ENCODE results near the gene NDUFA12.

DNA sequence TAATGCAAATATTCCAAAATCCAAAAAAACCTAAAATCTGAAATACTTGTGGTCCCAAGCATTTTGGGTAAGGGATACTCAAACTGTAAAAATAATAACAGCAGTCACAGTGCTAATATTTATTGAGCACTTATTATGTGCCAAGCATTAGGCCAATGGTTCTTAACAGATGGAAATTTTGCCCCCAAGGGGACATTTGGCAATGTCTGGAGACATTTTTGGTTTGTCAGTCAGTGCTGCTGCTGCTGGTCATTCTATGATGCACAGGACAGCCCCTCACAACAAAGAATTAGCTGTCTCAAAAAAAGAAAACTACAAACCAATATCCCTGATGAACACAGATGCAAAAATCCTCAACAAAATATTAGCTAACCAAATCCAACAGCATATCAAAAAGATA, 5.8 kb downstream of the NDUFA12 start:
- TF ChIP-seq, protein P1, sequence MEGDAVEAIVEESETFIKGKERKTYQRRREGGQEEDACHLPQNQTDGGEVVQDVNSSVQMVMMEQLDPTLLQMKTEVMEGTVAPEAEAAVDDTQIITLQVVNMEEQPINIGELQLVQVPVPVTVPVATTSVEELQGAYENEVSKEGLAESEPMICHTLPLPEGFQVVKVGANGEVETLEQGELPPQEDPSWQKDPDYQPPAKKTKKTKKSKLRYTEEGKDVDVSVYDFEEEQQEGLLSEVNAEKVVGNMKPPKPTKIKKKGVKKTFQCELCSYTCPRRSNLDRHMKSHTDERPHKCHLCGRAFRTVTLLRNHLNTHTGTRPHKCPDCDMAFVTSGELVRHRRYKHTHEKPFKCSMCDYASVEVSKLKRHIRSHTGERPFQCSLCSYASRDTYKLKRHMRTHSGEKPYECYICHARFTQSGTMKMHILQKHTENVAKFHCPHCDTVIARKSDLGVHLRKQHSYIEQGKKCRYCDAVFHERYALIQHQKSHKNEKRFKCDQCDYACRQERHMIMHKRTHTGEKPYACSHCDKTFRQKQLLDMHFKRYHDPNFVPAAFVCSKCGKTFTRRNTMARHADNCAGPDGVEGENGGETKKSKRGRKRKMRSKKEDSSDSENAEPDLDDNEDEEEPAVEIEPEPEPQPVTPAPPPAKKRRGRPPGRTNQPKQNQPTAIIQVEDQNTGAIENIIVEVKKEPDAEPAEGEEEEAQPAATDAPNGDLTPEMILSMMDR (IDR thresholded peaks at IDR 0.05) = no peak
- no peak for TF ChIP-seq POLR2A (IDR thresholded peaks at IDR 0.05)

All from adrenal gland (tissue), 5 donors.